Trophoblast cell (in vitro differentiated cells and primary cell): ENCODE results near the gene BRD3.

ENCODE experiments used
- DNase-seq, 2 donors: peaks; one replicate each; pipeline ENCODE4 v3.0.0-alpha.2; 2016
- H2AFZ ChIP-seq: 2 replicates; pipeline ENCODE4 v1.6.1; 2013; ENCODE audit warnings: low read length, moderate library complexity, mild to moderate bottlenecking; ENCODE audit not compliant: insufficient read depth, poor library complexity
- H2AK5ac ChIP-seq: 2 replicates; pipeline ENCODE4 v1.6.1; 2013; ENCODE audit warnings: mild to moderate bottlenecking, low read length
- H2BK120ac ChIP-seq: 2 replicates; pipeline ENCODE4 v1.6.1; 2013; ENCODE audit warnings: low read length, mild to moderate bottlenecking, moderate library complexity; ENCODE audit not compliant: insufficient read depth, poor library complexity
- H2BK12ac ChIP-seq: 2 replicates; pipeline ENCODE4 v1.6.1; 2013; ENCODE audit warnings: mild to moderate bottlenecking, low read length, moderate library complexity
- H2BK5ac ChIP-seq: 2 replicates; pipeline ENCODE4 v1.6.1; 2013; ENCODE audit warnings: low read length, low read depth, moderate library complexity, mild to moderate bottlenecking; ENCODE audit not compliant: poor library complexity
- H3K14ac ChIP-seq: 2 replicates; pipeline ENCODE4 v1.6.1; 2013; ENCODE audit warnings: mild to moderate bottlenecking, low read length
- H3K18ac ChIP-seq: 2 replicates; pipeline ENCODE4 v1.6.1; 2013; ENCODE audit warnings: mild to moderate bottlenecking, low read length
- H3K23ac ChIP-seq: 2 replicates; pipeline ENCODE4 v1.6.1; 2013; ENCODE audit warnings: low read length
- H3K27ac ChIP-seq: 2 replicates; pipeline ENCODE4 v1.5.1; 2013; ENCODE audit warnings: low read depth, mild to moderate bottlenecking, inconsistent platforms, low read length, moderate library complexity
- H3K27me3 ChIP-seq: 2 replicates; pipeline ENCODE4 v1.6.1; 2013; ENCODE audit warnings: inconsistent platforms, mild to moderate bottlenecking, low read length, moderate library complexity; ENCODE audit not compliant: insufficient read depth
- H3K36me3 ChIP-seq, 2 experiments: 1 replicate in 1 of 2; 2 replicates in 1 of 2; pipeline ENCODE4 v1.6.1; 2013; ENCODE audit warnings: low read length in 2 of 2, mild to moderate bottlenecking in 2 of 2, moderate library complexity in 1 of 2; ENCODE audit not compliant: insufficient read depth in 2 of 2, control insufficient read depth in 1 of 2
- H3K4ac ChIP-seq: 2 replicates; pipeline ENCODE4 v1.6.1; 2013; ENCODE audit warnings: low read depth, mild to moderate bottlenecking, low read length, moderate library complexity
- H3K4me1 ChIP-seq, 2 experiments: 1 replicate in 1 of 2; 2 replicates in 1 of 2; pipeline ENCODE4 v1.6.1; 2013; ENCODE audit warnings: low read length in 2 of 2, mild to moderate bottlenecking in 2 of 2, moderate library complexity in 1 of 2; ENCODE audit not compliant: insufficient read depth in 2 of 2, control insufficient read depth in 1 of 2
- H3K4me2 ChIP-seq: 2 replicates; pipeline ENCODE4 v1.6.1; 2013; ENCODE audit warnings: inconsistent platforms, mild to moderate bottlenecking, low read length, moderate library complexity
- H3K4me3 ChIP-seq: 2 replicates; pipeline ENCODE4 v1.5.1; 2013; ENCODE audit warnings: mild to moderate bottlenecking, low read depth, low read length, inconsistent platforms
- H3K79me1 ChIP-seq: one replicate; pipeline ENCODE4 v1.6.1; 2013; ENCODE audit warnings: low read length
- H3K79me2 ChIP-seq: 2 replicates; pipeline ENCODE4 v1.6.1; 2013; ENCODE audit warnings: low read length, mild to moderate bottlenecking; ENCODE audit not compliant: control insufficient read depth, insufficient read depth, poor library complexity
- H3K9ac ChIP-seq: 2 replicates; pipeline ENCODE4 v1.6.1; 2013; ENCODE audit warnings: mild to moderate bottlenecking, low read length
- H3K9me3 ChIP-seq: 2 replicates; pipeline ENCODE4 v1.6.1; 2013; ENCODE audit warnings: low read depth, mild to moderate bottlenecking, control low read depth, inconsistent platforms, low read length; ENCODE audit not compliant: insufficient read depth
- H4K12ac ChIP-seq: 2 replicates; pipeline ENCODE4 v1.6.1; 2013; ENCODE audit warnings: low read depth, mild to moderate bottlenecking, low read length, moderate library complexity
- H4K8ac ChIP-seq: 2 replicates; pipeline ENCODE4 v1.6.1; 2013; ENCODE audit warnings: low read depth, mild to moderate bottlenecking, low read length, moderate library complexity
- H4K91ac ChIP-seq: one replicate; pipeline ENCODE4 v1.6.1; 2013; ENCODE audit warnings: low read depth, mild to moderate bottlenecking, low read length, moderate library complexity
- WGBS: extraction: QIAGEN DNeasy Blood & Tissue Kit; methylation state at CpG from one replicate; pipeline ENCODE4 v1.1.7; 2013; ENCODE audit warnings: missing lambda C conversion rate; ENCODE audit not compliant: insufficient read length, insufficient coverage; ENCODE audit errors: extremely low coverage; 5-methylcytosine and 5-hydroxymethylcytosine counted together

Gene BRD3

DNA sequence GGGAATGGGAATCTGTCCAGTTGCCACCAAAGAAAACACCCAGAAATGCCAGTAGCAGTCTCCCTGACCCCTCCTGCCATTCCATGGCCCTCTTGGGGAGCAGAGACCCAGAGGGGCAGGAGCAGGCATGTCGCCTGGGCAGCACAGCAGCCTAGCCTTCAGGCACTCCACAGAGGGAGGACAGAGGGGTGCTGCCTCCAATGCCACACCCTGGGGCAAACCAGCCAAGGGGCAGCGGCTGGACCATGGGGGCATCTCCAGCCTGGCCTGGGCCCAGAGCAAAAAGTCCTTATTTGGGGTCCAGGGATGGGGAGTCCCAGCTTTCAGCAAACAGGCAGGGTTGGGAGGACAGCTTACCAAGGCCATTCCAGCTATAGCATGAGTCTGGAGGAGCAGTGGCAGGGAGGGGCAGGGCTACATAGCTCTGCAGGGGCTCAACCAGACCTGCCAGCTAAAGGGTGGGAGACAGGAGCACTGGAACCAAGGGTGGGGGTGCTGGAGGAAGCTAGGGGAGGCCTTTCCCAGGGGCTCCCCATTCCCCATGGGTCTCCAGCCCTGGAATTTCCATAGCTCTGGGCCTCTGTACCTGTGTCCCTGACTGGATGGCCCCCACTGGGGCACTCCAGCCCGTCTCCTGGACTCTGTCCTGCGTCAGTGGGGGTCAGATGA is 6.7 kb downstream of the BRD3 start:
- DNase-seq, result no peak
- H3K4ac ChIP-seq, result peak overlapping the region; percentile 41
- H2BK12ac ChIP-seq, result no peak overlapping the region
- H3K9me3 ChIP-seq, result peaks cover 2% of the 10 kb centered on the region
- H3K9ac ChIP-seq, result no peak overlapping the region
- WGBS, result no CpG with 5 or more reads among the region's 4 CpGs
- no peak overlapping the region for H4K91ac ChIP-seq
- peaks cover 26 to 29% of the 10 kb centered on the region in 2 experiments for H3K4me1 ChIP-seq
- H4K12ac ChIP-seq, result no peak overlapping the region
- peaks cover 24% of the 10 kb centered on the region for H3K79me2 ChIP-seq
- H3K23ac ChIP-seq, result no peak overlapping the region
- no peak overlapping the region for H2BK120ac ChIP-seq
- no peak overlapping the region for H3K14ac ChIP-seq
- H2AFZ ChIP-seq, result no peak overlapping the region
- peaks cover 0 to 8% of the 10 kb centered on the region in 2 experiments for H3K36me3 ChIP-seq
- no peak overlapping the region for H3K27ac ChIP-seq
- H3K18ac ChIP-seq, result peak overlapping the region; percentile 34
- H3K27me3 ChIP-seq, result no peaks in the 10 kb centered on the region
- no peak overlapping the region for H4K8ac ChIP-seq
- H3K79me1 ChIP-seq, result no peaks in the 10 kb centered on the region
- no peak overlapping the region for H3K4me3 ChIP-seq
- H2AK5ac ChIP-seq, result no peak overlapping the region
- H3K4me2 ChIP-seq, result no peak overlapping the region
- H2BK5ac ChIP-seq, result no peak overlapping the region

DNA sequence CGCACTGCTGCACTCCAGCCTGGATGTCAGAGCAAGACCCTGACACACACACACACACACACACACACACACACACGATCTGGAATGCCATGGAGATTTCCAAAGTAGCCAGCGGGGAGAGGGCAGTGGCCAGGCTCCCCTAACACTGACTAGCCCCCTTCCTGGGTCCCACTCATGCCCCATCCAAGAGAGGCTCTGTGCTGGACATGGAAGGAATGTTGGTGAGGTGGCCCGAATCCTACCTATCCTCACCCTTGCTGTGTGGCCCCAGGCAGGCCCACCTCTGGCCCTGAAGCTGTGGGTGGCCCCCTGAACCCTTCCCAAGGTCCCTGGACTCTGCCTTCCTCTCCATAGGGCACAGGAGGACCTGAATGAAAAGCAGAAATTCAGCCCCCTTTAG is 7.3 kb downstream of the BRD3 start:
- Histone ChIP-seq H3K27ac (no peak overlapping the region), H3K79me2 (peaks cover 22% of the 10 kb centered on the region), H3K4ac (peak overlapping the region; percentile 43), H3K36me3 (peaks cover 0 to 8% of the 10 kb centered on the region in 2 experiments), H3K9me3 (peaks cover 2% of the 10 kb centered on the region), H3K4me2 (no peak overlapping the region), H3K18ac (no peak overlapping the region), H3K4me3 (no peak overlapping the region), H2BK5ac (no peak overlapping the region), H2BK12ac (no peak overlapping the region), H3K27me3 (no peaks in the 10 kb centered on the region), H2BK120ac (no peak overlapping the region), H4K12ac (no peak overlapping the region), H3K79me1 (no peaks in the 10 kb centered on the region), H4K8ac (no peak overlapping the region), H3K4me1 (peaks cover 30% of the 10 kb centered on the region in 2 experiments), H2AK5ac (no peak overlapping the region), H4K91ac (no peak overlapping the region), H3K9ac (no peak overlapping the region), H2AFZ (no peak overlapping the region), H3K14ac (no peak overlapping the region), H3K23ac (no peak overlapping the region)
- DNase-seq, result no peak
- no CpG with 5 or more reads among the region's 4 CpGs for WGBS

DNA sequence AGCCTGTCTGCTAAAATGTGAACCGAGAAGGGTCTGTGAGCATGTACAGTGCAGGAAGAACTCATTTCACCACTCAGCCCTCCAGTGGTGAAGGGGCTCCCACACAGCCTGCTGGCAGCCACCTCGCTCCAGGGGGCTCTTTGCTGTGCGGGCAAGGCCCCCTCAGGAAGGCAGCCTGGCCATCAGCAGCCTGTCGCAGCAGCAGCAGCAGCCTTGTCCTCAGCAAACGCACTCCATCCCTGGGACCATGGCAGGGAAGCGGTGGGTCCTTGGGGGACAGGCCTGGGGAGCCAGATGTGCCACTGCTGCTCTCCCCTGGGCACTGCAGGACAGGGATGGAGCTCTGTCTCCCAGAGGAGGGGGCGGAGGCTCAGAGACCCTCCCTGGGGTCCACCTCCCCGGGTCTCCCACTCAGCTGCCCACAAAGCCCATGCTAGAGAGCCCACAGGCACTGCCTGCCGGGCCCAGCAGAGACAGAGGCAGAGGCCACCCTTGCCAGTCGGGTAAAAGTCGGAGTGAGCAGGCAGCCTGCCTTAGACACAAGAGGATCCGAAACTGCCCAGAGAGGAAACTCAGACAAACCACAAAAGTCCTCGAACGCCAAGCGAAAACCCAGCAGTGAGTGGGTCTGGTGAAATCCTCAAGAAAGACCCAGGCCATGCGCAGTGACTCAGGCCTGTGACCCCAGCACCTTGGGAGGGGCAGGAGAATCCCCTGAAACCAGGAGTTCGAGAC is 8.0 kb downstream of the BRD3 start:
- Histone ChIP-seq H4K91ac (no peak overlapping the region), H3K23ac (no peak overlapping the region), H3K4me1 (peaks cover 34 to 37% of the 10 kb centered on the region in 2 experiments), H3K4ac (peak overlapping the region; percentile 23), H3K27ac (no peak overlapping the region), H3K9ac (no peak overlapping the region), H2BK12ac (no peak overlapping the region), H3K79me2 (peaks cover 24% of the 10 kb centered on the region), H2BK5ac (no peak overlapping the region), H2BK120ac (no peak overlapping the region), H3K4me2 (no peak overlapping the region), H4K8ac (no peak overlapping the region), H3K36me3 (peaks cover 0 to 8% of the 10 kb centered on the region in 2 experiments), H3K79me1 (no peaks in the 10 kb centered on the region), H3K27me3 (no peaks in the 10 kb centered on the region), H2AFZ (no peak overlapping the region), H3K14ac (no peak overlapping the region), H4K12ac (no peak overlapping the region), H3K9me3 (peaks cover 2% of the 10 kb centered on the region), H3K18ac (peak overlapping the region; percentile 55), H2AK5ac (no peak overlapping the region), H3K4me3 (no peak overlapping the region)
- DNase-seq, result peak in 1 of 2 donors; percentile 33
- WGBS, result no CpG with 5 or more reads among the region's 17 CpGs

DNA sequence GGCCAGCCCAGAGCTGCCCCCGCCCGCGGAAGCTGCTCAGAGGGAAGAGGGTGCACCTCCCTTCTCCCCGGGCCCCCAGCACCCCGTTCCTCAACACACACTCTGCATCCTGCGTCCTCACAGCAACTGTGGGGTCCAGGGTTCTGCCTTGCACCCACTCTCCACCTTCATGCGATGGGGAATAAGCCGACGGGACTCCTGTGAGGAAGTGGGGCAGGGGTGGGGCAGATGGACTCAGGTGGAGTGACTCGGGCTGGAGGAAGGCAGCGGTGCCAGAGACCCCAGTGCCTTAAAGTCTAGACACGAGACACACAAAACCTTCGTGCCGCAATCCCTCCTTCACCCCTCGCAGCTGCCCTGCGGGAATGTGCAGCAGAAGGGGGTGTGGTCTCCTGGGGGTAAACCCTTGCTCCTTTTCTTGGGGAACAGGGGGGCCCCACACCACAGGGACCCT is 8.6 kb downstream of the BRD3 start:
- Histone ChIP-seq H3K4me3 (no peak overlapping the region), H3K14ac (no peak overlapping the region), H3K27me3 (no peaks in the 10 kb centered on the region), H3K23ac (no peak overlapping the region), H3K9ac (no peak overlapping the region), H4K12ac (no peak overlapping the region), H3K4me1 (peaks cover 34 to 38% of the 10 kb centered on the region in 2 experiments), H3K4ac (peak overlapping the region; percentile 23), H4K8ac (no peak overlapping the region), H3K9me3 (peaks cover 2% of the 10 kb centered on the region), H2BK120ac (no peak overlapping the region), H2AK5ac (no peak overlapping the region), H3K79me1 (no peaks in the 10 kb centered on the region), H3K27ac (no peak overlapping the region), H2BK12ac (no peak overlapping the region), H3K18ac (no peak overlapping the region), H2BK5ac (no peak overlapping the region), H3K36me3 (peaks cover 0 to 10% of the 10 kb centered on the region in 2 experiments), H4K91ac (no peak overlapping the region), H2AFZ (no peak overlapping the region), H3K79me2 (peaks cover 22% of the 10 kb centered on the region), H3K4me2 (no peak overlapping the region)
- WGBS, result no CpG with 5 or more reads among the region's 16 CpGs
- no peak for DNase-seq
